GM13976 (cell line): ENCODE measurements around the gene CFAP97.
A peak's percentile ranks its signal among the peaks of the same experiment; 100 is the strongest.

Source experiments
- DNase-seq: peaks from one replicate; pipeline ENCODE4 v3.0.0; 2012; ENCODE audit warnings: low spot score
- in situ Hi-C: fragments of 300-500 bp; cut with MboI; formaldehyde crosslinking; loops from one replicate; pipeline ENCODE4 v1.12.0; 2022; ENCODE audit warnings: low sequenced_read_pairs, mixed read lengths, inconsistent platforms; ENCODE audit not compliant: unreplicated experiment
- TF ChIP-seq, protein P1 (sequence below): IDR thresholded peaks from 2 replicates; pipeline ENCODE4 v1.5.1; 2012; ENCODE audit warnings: borderline replicate concordance, mild to moderate bottlenecking; ENCODE audit not compliant: insufficient read depth; ENCODE audit errors: extremely low read depth, missing control alignments, control extremely low read depth

The CFAP97 gene

DNA sequence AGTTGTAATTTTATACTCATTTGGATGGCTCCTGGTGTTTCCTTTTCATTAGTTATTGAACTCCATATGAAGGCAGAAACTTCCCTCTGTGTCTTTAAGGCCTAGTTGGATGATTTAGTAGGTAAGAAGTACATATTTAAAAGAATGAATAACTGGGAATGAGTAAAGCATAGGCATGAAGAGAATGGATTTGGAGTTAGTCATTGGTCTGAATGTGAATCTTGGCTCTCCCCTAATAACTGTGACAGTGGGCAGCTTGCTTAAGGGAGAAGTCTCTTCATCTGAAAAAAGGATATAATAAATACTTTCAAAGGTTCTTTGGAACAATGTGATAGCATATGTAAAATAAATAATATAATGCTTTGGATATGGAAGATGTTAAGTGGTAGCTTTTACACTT, 18.8 kb upstream of the CFAP97 start:
- TF ChIP-seq, protein P1, sequence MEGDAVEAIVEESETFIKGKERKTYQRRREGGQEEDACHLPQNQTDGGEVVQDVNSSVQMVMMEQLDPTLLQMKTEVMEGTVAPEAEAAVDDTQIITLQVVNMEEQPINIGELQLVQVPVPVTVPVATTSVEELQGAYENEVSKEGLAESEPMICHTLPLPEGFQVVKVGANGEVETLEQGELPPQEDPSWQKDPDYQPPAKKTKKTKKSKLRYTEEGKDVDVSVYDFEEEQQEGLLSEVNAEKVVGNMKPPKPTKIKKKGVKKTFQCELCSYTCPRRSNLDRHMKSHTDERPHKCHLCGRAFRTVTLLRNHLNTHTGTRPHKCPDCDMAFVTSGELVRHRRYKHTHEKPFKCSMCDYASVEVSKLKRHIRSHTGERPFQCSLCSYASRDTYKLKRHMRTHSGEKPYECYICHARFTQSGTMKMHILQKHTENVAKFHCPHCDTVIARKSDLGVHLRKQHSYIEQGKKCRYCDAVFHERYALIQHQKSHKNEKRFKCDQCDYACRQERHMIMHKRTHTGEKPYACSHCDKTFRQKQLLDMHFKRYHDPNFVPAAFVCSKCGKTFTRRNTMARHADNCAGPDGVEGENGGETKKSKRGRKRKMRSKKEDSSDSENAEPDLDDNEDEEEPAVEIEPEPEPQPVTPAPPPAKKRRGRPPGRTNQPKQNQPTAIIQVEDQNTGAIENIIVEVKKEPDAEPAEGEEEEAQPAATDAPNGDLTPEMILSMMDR: no peak
- no peak for DNase-seq
- in situ Hi-C loops: no loop called here

GRCh38 chr4:185221912-185222311, 18.1 kb upstream of the CFAP97 start:
- TF ChIP-seq, protein P1: no peak
- in situ Hi-C loops: no loop called here

GRCh38 chr4:185221491-185221890, 17.7 kb upstream of the CFAP97 start:
- in situ Hi-C loops: no loop called here
- TF ChIP-seq, protein P1: no peak
- DNase-seq: no peak

More at GRCh38 chr4:185221912-185222311, 18.1 kb upstream of the CFAP97 start:
- DNase-seq: no peak

- peak; percentile 52 for DNase-seq
- in situ Hi-C loops: no loop called here
- TF ChIP-seq, protein P1: no peak
Measured at GRCh38 chr4:185219551-185220344, 15.9 kb upstream of the CFAP97 start.

- TF ChIP-seq, protein P1: no peak
- DNase-seq: no peak
- in situ Hi-C loops: no loop called here
Measured at GRCh38 chr4:185218312-185218711, 14.5 kb upstream of the CFAP97 start.

DNA sequence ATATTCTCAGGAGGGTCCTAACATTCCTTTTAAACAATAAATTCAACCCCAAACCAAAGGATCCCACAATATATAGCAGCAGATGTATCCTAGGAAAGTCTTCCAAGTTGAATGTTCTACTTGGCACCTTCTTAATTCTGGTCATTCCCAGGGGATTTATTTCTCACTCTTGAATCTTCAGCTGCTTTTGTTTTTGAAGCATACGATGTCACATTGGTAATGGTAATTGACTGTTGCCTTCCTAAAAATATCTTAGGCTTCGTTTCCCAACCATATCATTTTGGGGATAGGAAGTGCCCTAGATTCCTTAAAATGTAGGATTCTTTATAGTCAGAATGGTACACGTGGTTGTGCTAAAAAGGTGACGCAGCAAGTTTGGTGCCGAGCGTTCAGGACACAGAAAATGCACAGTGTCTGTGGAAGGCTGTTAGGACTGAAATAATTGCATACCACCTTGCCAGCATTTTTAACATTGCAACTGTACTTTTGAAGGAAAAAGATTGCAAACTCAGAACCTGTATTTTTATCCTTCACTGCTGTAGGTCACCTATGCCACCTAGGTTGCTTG, 13.7 kb upstream of the CFAP97 start:
- in situ Hi-C loops: no loop called here
- TF ChIP-seq, protein P1: no peak
- no peak for DNase-seq
